Peyer's patch (tissue), 4 donors: ENCODE results near the gene PHLDA3. TPM values are rescaled to one million over a fixed set of nuclear protein-coding genes. Genes with fewer than 3 reads are reported as not detected.

Experiments
- DNase-seq, 3 donors: peaks; one replicate each; pipeline ENCODE4 v3.0.0-alpha.2; 2017 to 2019
- H3K27ac ChIP-seq, 4 donors: fragments of 200-600 bp; sonication (generic); one replicate each; pipeline ENCODE4 v1.5.1; 2016 to 2019
- H3K27me3 ChIP-seq, 2 donors: fragments of 200-600 bp; sonication (generic); one replicate each; pipeline ENCODE4 v1.5.1; 2019
- H3K36me3 ChIP-seq, 3 donors: fragments of 200-600 bp; sonication (generic); one replicate each; pipeline ENCODE4 v1.5.1; 2016 to 2019
- H3K4me1 ChIP-seq, 4 donors: fragments of 200-600 bp; sonication (generic); one replicate each; pipeline ENCODE4 v1.5.1; 2016 to 2019
- H3K4me3 ChIP-seq, 4 donors: fragments of 200-600 bp; sonication (generic); 1 replicate in 3 of 4; 2 replicates in 1 of 4; pipeline ENCODE4 v1.5.1; 2016 to 2019; ENCODE audit warnings: mild to moderate bottlenecking in 1 of 4
- H3K9me3 ChIP-seq, 4 donors: fragments of 200-600 bp; sonication (generic); one replicate each; pipeline ENCODE4 v1.5.1; 2016 to 2019; ENCODE audit warnings: mild to moderate bottlenecking in 1 of 4
- POLR2A ChIP-seq, 2 donors: fragments of 450-650 bp; IDR thresholded peaks; one replicate each; pipeline ENCODE4 v1.5.1; 2017; ENCODE audit warnings: antibody characterized with exemption in 2 of 2, mild to moderate bottlenecking in 2 of 2, moderate library complexity in 2 of 2
- total RNA-seq, 4 donors: library from RNA; depleted of rRNA; stranded (reverse); fragments of >200 nt; gene quantifications; one replicate each; pipeline ENCODE4 v1.1.0, GENCODE V29; 2016
- TF ChIP-seq, protein P1 (sequence below), 6 experiments: fragments of 450-650 bp in 4 of 6; fragments of 200-600 bp in 2 of 6; sonication (generic) in 1 of 6; IDR thresholded peaks; one replicate each; pipeline ENCODE4 v1.5.1; 2017 to 2019; ENCODE audit warnings: antibody characterized with exemption in 6 of 6, mild to moderate bottlenecking in 3 of 6, moderate library complexity in 1 of 6

PHLDA3 gene
- total RNA-seq, 4 donors from 2014 or later, result 4.4 to 43.7 (median 5.2) TPM

DNA sequence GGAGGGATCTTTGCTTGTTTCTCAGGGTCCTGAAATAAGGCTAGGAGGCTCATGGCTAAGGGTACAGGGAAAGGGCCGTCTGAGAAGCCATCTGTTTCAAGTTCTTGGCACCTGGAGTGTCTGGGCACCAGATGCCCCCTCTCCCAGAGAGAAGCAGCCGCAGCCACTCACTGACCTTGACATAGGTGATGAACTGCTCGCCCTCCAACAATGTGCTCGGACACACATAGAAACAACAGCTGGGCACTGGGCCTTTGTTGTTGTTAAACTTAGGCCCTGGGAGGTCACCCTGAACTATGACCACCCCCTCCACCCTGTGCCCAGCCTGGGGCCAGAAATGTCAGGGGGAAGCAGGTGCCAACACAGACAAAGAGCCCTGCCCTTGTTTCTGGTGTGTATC lies 38.2 kb downstream of the PHLDA3 start:
- TF ChIP-seq POLR2A (IDR thresholded peaks at IDR 0.05), result no peak
- TF ChIP-seq, protein P1, sequence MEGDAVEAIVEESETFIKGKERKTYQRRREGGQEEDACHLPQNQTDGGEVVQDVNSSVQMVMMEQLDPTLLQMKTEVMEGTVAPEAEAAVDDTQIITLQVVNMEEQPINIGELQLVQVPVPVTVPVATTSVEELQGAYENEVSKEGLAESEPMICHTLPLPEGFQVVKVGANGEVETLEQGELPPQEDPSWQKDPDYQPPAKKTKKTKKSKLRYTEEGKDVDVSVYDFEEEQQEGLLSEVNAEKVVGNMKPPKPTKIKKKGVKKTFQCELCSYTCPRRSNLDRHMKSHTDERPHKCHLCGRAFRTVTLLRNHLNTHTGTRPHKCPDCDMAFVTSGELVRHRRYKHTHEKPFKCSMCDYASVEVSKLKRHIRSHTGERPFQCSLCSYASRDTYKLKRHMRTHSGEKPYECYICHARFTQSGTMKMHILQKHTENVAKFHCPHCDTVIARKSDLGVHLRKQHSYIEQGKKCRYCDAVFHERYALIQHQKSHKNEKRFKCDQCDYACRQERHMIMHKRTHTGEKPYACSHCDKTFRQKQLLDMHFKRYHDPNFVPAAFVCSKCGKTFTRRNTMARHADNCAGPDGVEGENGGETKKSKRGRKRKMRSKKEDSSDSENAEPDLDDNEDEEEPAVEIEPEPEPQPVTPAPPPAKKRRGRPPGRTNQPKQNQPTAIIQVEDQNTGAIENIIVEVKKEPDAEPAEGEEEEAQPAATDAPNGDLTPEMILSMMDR (IDR thresholded peaks at IDR 0.05), result no peak
- no peak overlapping the region for H3K27ac ChIP-seq
- H3K36me3 ChIP-seq, result no peaks in the 10 kb centered on the region

DNA sequence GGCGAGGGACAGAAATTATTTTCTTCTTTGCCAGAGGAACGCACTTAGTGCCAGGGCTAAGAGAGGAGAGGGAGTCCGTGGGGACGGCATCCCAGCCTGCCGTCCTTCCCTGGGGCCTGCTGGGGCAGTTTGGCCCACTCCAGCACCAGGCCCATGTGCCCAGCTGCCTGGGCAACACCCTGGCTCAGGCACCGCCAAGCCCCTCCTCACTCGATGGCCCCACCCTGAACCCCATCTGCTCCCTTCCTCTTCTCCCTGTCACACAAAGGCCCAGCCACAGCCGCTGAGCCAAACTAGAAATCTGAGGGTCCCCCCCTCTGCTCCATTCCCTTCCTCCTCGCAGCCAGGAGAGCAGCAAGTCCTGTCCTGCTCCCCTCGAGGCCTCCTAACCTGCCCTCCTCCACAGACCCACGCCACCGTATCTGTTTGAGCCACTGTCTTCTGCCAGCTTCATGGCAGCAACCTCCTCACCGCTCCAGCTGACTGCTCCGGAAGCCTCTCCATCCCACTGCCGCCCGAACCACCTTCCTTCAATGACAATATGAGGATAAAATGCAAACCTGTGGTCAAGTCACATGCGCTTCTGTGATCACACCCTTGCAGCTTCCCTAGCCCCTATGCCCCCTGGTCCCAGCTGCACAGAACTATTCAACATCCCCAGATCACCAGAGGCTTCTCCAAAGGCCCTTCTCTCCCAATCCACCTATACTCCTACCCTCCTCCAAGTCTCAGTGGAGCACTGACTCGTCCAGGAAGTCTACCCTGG lies 39.1 kb downstream of the PHLDA3 start:
- Histone ChIP-seq H3K4me1 (no peaks in the 10 kb centered on the region), H3K27me3 (no peaks in the 10 kb centered on the region), H3K27ac (no peak overlapping the region), H3K36me3 (no peaks in the 10 kb centered on the region), H3K4me3 (no peak overlapping the region), H3K9me3 (no peaks in the 10 kb centered on the region)
- TF ChIP-seq, protein P1 (IDR thresholded peaks at IDR 0.05), result no peak
- no peak for TF ChIP-seq POLR2A (IDR thresholded peaks at IDR 0.05)
- no peak for DNase-seq

More for the DNA sequence above, 38.2 kb downstream of the PHLDA3 start:
- Histone ChIP-seq H3K4me1 (no peaks in the 10 kb centered on the region), H3K4me3 (no peak overlapping the region), H3K27me3 (no peaks in the 10 kb centered on the region), H3K9me3 (no peaks in the 10 kb centered on the region)
- no peak for DNase-seq

DNA sequence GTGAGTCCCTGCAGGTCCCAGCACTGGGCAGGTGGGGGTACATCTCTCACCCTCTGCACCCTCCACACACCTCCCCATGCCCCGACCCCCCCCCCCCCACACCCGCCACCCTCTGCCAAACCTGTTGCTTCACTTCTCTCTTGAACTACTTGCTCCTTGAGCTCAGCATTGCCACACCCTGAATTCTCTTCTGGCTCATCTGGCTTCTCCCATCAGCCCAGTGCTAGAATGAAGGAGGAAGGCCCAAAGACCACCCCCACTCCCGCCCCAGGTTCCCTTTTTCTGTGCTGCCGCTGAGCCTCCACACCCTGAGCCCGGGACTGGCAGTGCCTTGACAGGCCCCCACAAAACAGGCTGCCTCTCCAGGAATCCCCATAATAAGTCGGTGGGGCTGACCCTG lies 41.0 kb downstream of the PHLDA3 start:
- Histone ChIP-seq H3K36me3 (no peaks in the 10 kb centered on the region), H3K4me3 (no peak overlapping the region), H3K27me3 (no peaks in the 10 kb centered on the region), H3K4me1 (no peaks in the 10 kb centered on the region), H3K9me3 (no peaks in the 10 kb centered on the region), H3K27ac (no peak overlapping the region)
- TF ChIP-seq POLR2A (IDR thresholded peaks at IDR 0.05), result no peak
- TF ChIP-seq, protein P1 (IDR thresholded peaks at IDR 0.05), result no peak
- DNase-seq, result no peak

DNA sequence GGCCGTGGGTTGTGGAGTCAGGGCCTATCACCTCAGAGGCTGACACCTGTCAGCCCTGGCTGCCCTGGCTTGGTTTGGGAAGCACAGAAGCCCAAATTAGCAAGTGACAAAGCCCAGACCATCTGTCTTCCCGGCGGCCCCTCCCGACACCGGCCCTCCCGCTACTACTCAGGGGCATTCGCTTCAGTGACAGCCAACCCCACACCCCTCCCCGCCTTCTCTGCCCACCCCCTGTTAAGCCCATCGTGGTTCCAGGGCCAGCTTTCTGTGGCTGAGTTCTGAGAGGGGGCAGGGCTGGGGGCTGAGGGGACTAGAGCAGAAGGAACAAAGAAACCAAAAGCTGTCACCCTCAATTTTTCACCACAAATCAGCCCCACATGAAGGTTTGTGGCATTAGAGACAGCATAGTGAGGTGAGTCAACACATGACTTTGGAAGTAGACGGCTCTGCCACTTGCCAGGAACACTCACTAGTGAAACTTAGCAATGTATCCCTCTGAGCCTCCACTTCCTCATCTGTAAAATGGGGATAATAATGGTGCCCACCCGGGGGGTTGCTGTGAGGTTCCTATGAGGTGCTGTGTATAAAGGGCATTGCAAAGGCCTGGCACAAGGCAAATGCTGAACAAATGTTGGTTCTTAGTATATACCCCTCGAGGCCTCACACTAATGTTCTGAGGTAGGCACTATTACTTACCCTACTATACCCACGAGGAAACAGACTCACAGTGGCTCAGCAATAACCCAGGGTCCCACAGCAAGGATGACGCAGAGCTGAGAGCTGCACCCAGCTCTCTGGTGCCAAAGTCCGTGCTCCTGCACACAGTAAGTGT lies 42.3 kb downstream of the PHLDA3 start:
- DNase-seq, result no peak

DNA sequence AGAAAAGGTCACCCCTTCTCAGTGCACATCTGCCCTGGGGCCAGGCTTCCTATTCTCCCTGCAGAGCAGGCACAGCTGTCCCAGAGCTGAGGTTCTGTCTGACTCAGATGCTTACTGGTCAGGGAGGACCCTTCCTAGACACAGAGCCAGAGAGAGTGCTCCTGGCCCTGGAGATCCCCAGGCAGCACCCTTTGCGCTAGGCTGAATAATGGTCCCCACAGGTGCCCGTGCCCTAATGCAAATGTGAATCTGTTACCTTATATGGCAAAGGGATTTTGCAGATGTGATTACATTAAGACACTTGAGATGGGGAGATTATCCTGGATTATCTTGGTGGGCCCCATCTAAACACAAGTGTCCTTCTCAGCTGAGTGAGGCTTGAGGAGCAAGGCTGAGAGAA lies 44.8 kb downstream of the PHLDA3 start:
- Histone ChIP-seq H3K27ac (no peak overlapping the region), H3K4me1 (no peaks in the 10 kb centered on the region), H3K9me3 (no peaks in the 10 kb centered on the region), H3K36me3 (no peaks in the 10 kb centered on the region), H3K4me3 (no peak overlapping the region), H3K27me3 (no peaks in the 10 kb centered on the region)
- DNase-seq, result no peak
- no peak for TF ChIP-seq POLR2A (IDR thresholded peaks at IDR 0.05)
- TF ChIP-seq, protein P1 (IDR thresholded peaks at IDR 0.05), result no peak

More for the DNA sequence above, 42.3 kb downstream of the PHLDA3 start:
- no peaks in the 10 kb centered on the region for H3K36me3 ChIP-seq
- TF ChIP-seq, protein P1 (IDR thresholded peaks at IDR 0.05), result no peak
- TF ChIP-seq POLR2A (IDR thresholded peaks at IDR 0.05), result no peak
- H3K4me3 ChIP-seq, result no peak overlapping the region
- no peak overlapping the region for H3K27ac ChIP-seq
- H3K27me3 ChIP-seq, result no peaks in the 10 kb centered on the region
- no peaks in the 10 kb centered on the region for H3K4me1 ChIP-seq
- no peaks in the 10 kb centered on the region for H3K9me3 ChIP-seq
